K562 (cell line): ENCODE measurements around the gene TMEM63A. TPM values are rescaled to one million over a fixed set of nuclear protein-coding genes. Genes with fewer than 3 reads are reported as not detected.
A peak's percentile ranks its signal among the peaks of the same experiment; 100 is the strongest.

ENCODE experiments used
- ELF1 ChIP-seq: fragments of 200-800 bp; sonication (Bioruptor generic); IDR thresholded peaks from 2 replicates; pipeline ENCODE4 v1.6.1; 2016; ENCODE audit warnings: missing genetic modification characterization, missing compliant biosample characterization
- ESRRA ChIP-seq: fragments of 450-650 bp; IDR thresholded peaks from 2 replicates; pipeline ENCODE4 v1.6.1; 2014; ENCODE audit warnings: low read depth, mild to moderate bottlenecking, moderate library complexity, borderline replicate concordance
- HDAC3 ChIP-seq: fragments of 450-650 bp; IDR thresholded peaks from 2 replicates; pipeline ENCODE4 v1.6.1; 2018; ENCODE audit warnings: borderline replicate concordance, mild to moderate bottlenecking, moderate library complexity; ENCODE audit not compliant: partially characterized antibody
- NFIX ChIP-seq: fragments of 250-450 bp; sonication (Bioruptor Pico); IDR thresholded peaks from 2 replicates; pipeline ENCODE4 v1.4.0; 2020; ENCODE audit warnings: low read depth, mild to moderate bottlenecking, moderate library complexity
- RAD21 ChIP-seq, 2 experiments: fragments of 250-450 bp in 1 of 2; fragments of 450-650 bp in 1 of 2; sonication (Bioruptor Pico) in 1 of 2; formaldehyde crosslinking in 1 of 2; IDR thresholded peaks in 1 of 2; conservative IDR thresholded peaks in 1 of 2; 2 replicates each; pipeline versions ENCODE4 v1.4.0 to v1.8.0; 2020 to 2022; ENCODE audit warnings: mild to moderate bottlenecking in 2 of 2, moderate library complexity in 1 of 2
- RBFOX2 ChIP-seq: fragments of 200-400 bp; formaldehyde crosslinking; IDR thresholded peaks from 2 replicates; pipeline ENCODE4 v1.6.1; 2017; ENCODE audit warnings: low read depth, mild to moderate bottlenecking, low read length, moderate library complexity
- RCOR1 ChIP-seq, 2 experiments: IDR thresholded peaks; 2 replicates each; pipeline ENCODE4 v1.6.1; 2012; ENCODE audit warnings: low read depth in 2 of 2, low read length in 2 of 2, borderline replicate concordance in 1 of 2, improper control_type of control experiment in 1 of 2
- REST ChIP-seq, 2 experiments: fragments of 450-650 bp; formaldehyde crosslinking in 1 of 2; IDR thresholded peaks; 2 replicates each; pipeline versions ENCODE4 v1.4.0 to v1.6.1; 2014 to 2020; ENCODE audit warnings: mild to moderate bottlenecking in 2 of 2, borderline replicate concordance in 1 of 2, low read depth in 1 of 2
- TCFL5 ChIP-seq: fragments of 250-450 bp; sonication (Bioruptor Pico); conservative IDR thresholded peaks from 2 replicates; pipeline ENCODE4 v1.6.1; 2021; ENCODE audit warnings: mild to moderate bottlenecking, moderate library complexity, matching md5 sums
- polyA plus RNA-seq, 8 experiments: library from polyadenylated mRNA; depleted of rRNA in 4 of 8; stranded (reverse) in 5 of 8; unstranded in 3 of 8; fragments of >200 nt; fragmentation: Nextera tagmentation in 2 of 8; fragmentation: Illumina TruSeq in 1 of 8; extraction: Ambion mirVana in 2 of 8; extraction: Trizol in 1 of 8; gene quantifications; 2 replicates each; pipeline versions ENCODE4 v1.2.1 to v1.2.3, GENCODE V29; 2011 to 2014; ENCODE audit warnings: inconsistent platforms in 1 of 8, missing spikeins in 1 of 8
- total RNA-seq, 7 experiments: library from RNA; depleted of rRNA in 6 of 7; stranded (reverse); fragments of >200 nt in 6 of 7; fragmentation: Illumina TruSeq in 2 of 7; extraction: Trizol in 2 of 7; gene quantifications; 2 replicates each; pipeline versions ENCODE4 v1.2.1 to v1.2.3, GENCODE V29; 2011 to 2021; ENCODE audit warnings: low replicate concordance in 1 of 7

The TMEM63A gene
- total and polyA plus RNA-seq, 9 of the 15 experiments (the other 6 are each of a cell fraction or from before 2014, with no cell fraction given) = 2.0 to 54.6 (median 17.5) TPM

DNA sequence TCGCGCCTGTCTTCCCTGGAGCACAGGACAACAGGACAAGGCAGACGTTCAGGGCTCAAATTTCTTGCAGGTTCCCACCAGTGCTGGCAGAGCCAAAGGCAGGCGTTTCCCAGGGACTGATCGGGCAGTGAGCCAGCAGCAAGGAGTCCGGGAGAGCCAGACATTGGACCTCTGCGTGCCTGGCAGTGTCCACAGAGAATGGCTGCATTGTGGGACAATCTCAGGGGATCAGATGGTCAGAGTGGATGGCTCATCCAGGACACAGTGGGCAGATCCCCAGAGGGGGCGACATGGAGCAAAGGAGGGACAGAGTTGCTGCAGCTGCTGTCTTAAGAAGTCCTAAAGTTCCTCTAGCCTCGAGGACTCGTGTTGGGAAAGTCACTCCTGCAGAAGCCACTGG lies 4.6 kb downstream of the TMEM63A start (continued):
- TF ChIP-seq RCOR1 (IDR thresholded peaks at IDR 0.05; ENCODE audit: borderline replicate concordance in 1 of 2, low read depth in 2 of 2, low read length in 2 of 2) = 0 out of 4 replicates have a peak, but pooled peaks of 1 of the 2 experiments have one; percentile 10
- TF ChIP-seq NFIX = no peak
- TF ChIP-seq ESRRA = 0 out of 2 replicates have a peak, but pooled peaks have one; percentile 12
- peak; percentile 26 to 49; a peak in 3 of 4 replicates for TF ChIP-seq RAD21 (CRISPR knock-in tag; conservative IDR thresholded peaks at IDR 0.05 in 1 of 2, IDR thresholded peaks at IDR 0.05 in 1 of 2)
- TF ChIP-seq REST (IDR thresholded peaks at IDR 0.05; ENCODE audit: borderline replicate concordance) = peak; percentile 28; the same call in 1 of the 2 replicates
- no peak for TF ChIP-seq REST (CRISPR knock-in tag; IDR thresholded peaks at IDR 0.05; ENCODE audit: low read depth)
- 0 out of 2 replicates have a peak, but pooled peaks have one; percentile 15 for TF ChIP-seq RBFOX2
- no peak for TF ChIP-seq HDAC3
- TF ChIP-seq ELF1 = no peak
- no peak for TF ChIP-seq TCFL5 (CRISPR knock-in tag)
